HG02852 (cell line): ENCODE results near the gene CRIM1.
A peak's percentile ranks its signal among the peaks of the same experiment; 100 is the strongest.

ENCODE experiments used
- ATAC-seq: cut with Tn5 transposase; IDR thresholded peaks from one replicate; pipeline ENCODE4 v1.9.1; 2021; ENCODE audit warnings: mild to moderate bottlenecking, moderate library complexity; ENCODE audit not compliant: unreplicated experiment

The CRIM1 gene

DNA sequence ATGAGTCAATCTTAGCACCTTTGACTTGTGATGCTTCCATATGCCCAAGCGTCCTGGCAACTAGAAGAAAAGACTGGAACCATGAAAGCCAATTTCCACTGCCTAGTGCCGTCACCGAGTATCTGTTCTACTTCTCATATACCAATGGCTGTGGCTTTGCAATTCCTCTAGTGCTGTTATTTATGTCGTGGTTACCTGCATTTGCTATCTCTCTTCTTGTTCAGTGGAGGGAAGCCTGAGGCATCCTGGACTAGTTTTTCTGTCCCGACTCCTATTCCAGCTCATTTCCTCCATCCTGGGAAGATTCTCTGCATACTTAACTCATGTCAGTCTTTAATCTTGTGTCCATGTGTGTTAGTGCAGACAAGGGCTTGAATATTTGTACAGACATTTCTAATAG is 124.5 kb downstream of the CRIM1 start:
- ATAC-seq = no peak

DNA sequence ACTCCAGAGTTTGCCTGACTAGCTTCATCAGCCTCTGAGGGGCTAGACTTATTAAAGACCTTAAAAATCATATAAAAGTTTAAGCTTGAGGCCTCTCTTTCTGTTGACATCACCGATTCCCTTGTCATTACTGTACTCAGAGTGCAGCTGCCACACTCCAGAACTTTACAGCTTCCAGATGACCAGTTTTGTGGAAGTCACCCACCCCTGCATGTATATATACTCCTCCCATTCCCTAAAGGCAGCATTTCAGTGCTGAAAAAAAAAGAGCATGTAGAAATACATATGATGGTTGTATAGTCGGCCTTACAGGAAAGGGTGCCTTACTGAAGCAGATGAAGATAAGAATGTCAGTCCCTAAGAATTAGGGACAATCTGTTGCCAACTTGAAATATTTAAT is 125.1 kb downstream of the CRIM1 start:
- ATAC-seq = no peak

DNA sequence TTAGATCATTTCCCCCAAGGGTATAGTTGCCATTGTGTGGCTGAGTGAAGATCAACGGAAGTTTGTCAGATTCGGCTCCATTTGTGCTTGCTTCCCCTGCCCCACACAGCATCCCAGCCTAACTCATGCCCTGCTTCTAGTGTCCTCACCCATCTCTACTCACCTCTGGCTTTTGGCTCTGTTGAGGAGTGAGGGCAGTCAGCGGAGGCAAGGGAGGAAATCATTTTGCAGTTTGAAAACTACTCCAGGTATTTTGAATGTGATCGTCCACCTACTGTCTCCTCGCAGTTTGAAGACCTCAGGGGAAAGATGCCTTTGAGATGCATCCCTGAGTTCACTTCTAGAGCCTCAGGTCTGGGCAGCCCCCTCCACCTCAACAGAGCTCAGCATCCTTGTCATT is 126.1 kb downstream of the CRIM1 start:
- no peak for ATAC-seq

DNA sequence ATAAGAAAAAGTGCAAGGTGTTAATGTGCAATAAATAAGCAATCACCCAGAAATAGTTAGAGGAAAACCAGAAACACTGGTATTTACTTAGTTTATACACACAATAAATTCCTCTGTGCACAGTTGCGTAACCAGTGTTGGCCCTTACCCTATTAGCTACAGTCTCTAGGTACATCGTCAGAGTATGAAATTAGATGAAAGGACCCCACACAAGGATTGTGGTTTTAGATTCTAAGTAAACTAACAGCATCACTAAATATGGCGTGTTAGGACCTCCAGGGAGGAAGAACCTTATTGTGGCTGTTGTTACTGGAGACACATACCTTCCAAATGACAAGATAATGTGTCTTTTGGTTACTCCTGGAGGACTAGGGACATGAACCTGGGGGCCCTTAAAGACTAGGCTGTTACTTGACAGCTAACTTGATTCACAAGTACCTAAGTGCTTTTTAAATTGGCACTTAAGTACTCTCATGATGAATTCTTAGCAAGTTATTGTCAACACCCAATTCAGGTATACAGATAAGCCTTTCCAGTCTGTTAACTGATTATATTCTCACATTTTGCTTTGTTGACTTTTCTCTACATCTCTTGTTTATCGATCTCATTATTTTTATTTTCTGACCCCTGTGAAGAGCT is 127.1 kb downstream of the CRIM1 start:
- ATAC-seq = no peak

DNA sequence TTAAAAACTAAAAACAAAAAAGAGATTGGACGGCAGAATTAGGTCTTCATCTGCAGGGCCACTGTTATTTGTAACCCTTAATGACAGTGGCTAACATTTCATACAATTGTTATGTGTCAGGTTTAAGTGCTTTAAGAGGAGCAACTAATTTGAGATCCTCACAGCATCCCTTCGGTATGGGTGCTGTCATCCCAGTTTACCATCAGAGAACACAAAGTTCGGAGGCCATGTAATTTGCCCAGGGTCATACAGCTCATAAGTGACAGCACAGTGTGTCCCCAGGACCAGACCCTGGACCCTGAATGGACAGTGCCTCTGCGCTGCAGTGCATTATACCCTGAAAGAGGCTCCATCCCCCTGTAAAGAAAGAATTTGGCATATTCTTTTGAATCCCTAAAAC is 127.7 kb downstream of the CRIM1 start:
- ATAC-seq = no peak

DNA sequence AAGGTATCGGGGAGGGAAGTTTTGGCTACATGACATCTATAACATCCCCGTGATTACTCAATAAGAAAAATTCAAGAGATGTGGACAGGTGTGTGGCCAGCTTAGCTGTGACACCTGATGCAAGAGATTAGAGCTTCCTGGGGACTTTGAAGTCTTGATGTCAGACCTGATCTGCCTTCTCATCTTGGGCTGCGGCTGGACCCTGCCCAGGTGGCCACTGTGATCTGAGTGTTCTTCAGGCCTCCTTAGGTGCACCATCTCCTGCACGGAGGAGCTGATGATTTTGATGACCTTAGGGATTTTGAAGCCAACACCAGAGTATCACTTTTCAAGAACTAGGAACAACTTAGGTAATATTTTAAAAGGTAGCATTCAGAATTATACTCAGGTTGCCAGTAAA is 128.9 kb downstream of the CRIM1 start:
- no peak for ATAC-seq

DNA sequence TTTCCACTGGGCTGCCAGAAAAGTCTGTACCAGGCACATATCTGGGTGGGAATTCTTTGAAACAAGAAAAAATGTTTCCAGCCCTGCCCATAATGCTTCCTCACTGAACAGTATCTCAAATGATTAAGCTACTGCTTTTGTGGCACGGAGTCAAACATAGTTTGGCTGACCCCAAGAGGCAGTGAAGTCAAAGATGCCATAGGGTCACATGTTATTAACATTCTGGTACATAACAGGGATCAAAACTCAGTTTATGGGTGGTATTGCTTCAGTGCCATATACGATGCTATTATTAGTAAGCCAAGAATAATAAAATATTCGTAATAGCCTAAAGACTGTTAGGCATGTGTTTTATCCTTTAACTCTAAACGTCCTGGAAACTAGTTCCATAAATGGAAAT is 129.9 kb downstream of the CRIM1 start:
- ATAC-seq = no peak

DNA sequence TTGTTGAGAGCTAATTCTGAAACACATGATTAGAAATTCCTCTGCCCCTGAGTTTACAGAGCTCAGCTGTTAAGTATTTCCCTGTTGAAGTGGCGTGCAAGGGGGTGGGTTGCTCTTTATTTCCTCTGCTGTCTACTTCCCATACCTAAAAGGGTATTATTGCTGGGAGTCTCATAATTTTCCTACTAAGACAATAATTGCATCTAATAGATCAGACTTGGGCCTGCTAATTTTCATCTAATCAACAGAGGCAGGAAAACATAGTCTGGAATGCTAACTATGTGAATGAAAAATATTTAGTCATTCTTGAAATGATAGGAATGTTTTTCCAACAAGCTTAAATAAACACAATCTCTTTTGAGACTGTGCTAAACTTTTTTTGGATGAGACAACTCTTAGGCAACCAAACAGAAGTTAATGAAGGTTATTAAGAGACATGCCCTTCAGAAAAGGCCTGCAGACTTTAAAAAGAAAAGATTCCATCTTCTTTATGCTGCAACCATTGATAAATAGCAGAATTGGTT is 131.0 kb downstream of the CRIM1 start:
- no peak for ATAC-seq

DNA sequence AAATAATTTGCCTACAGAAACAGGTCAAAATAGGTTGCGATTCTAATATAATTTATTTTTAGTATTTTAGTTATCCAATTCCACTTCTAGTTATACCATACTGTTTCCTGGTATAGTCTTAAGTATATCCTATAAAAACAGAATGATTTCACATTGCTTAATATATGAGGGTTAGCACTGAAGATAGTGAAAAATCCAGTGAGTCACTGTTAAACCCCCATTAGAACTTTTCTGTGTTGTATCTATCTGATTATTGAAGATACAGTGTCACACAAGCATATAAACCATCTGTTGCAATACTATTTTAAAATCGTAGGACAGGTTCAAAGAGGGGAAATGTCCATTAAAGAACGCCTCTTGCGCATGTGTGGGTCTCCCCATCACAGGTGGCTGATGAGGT is 132.4 kb downstream of the CRIM1 start:
- no peak for ATAC-seq

DNA sequence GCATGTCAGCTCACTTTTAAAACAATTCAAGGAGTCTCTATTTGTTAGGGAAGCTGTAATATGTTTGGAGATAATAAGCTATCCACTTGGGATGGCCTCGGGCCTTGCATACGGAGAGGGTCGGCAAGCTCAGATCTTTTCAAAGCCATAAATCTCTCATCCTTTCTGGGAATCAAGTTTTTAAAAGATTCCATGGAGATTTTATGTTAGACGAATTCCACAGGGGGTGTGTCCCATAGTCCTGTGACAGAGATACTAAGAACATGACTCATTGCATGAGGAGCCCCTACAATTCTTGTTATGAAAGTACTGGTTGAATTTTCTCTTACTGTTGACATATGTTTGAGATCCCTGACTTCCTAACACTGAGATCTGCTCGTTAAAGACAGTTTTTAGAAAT is 133.7 kb downstream of the CRIM1 start:
- ATAC-seq = no peak

DNA sequence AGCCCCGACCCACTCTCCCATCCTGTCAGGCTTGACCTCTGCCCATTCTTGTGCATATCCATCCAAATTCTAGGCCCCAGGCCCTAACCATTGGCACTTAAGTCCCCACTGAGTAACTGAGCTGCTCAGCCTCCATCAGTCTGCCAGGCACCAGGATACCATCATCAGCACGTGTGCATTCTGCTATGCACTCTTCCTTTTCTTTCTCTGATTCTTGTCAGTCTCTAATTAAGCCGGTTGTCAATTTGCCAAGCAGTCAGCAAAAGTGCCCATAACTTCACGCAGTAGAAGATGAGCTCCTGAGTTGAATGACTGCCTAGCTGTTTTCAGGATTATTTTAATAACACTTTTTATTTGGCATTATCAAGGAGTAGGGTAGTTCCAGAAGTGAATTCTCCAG is 135.2 kb downstream of the CRIM1 start:
- ATAC-seq = no peak

DNA sequence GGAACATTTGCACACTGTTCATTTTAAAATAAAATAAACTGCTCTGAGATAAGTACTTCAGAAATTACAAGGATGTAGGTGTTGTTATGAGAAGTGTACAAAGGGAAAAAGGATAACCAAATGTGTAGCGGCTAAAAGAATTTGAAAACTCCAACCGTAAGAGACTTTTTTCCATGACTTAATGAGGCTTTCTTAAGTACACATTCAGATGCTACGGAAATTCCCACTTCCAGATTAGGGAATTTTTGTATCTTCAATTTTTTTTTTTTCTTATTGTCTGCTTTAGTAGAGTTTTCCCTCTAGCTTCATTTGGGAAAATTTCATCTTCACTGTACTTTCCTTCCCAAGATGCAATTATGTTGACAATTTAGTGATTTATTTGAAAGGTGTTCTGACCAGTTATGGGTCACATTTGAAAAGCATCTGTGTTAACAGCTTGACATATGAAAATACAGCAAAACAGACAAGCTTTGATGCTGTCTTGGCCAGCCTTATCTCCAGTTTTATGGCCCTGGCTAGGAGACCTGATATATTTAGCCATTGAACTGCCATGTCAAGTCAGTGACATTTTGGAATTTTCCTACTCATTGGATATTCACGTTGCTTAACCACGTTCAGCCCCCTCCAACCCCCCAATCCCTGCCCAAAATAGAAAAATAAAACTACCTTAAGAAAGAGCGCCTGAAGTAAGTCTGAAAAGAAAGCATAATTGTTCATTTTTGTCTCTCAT is 136.8 kb downstream of the CRIM1 start:
- no peak for ATAC-seq

DNA sequence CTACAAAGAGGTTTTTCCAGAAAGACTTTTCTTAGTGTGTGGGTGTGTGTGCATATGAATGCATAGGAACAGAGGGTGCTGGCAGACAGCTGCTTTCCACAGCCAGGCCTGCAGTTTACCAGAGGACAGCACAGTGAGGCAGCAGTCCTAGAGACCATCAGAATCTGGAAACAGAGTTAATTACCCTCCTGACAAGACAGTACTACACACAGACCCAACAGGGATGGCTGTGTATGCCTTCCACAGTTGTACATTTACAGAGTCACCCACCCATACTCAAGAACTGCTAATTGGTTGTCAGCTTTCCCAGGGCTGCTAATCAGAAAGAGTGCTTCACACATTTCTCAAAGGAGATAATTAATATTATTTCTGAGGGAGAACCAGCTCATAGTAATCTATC is 137.7 kb downstream of the CRIM1 start:
- no peak for ATAC-seq

DNA sequence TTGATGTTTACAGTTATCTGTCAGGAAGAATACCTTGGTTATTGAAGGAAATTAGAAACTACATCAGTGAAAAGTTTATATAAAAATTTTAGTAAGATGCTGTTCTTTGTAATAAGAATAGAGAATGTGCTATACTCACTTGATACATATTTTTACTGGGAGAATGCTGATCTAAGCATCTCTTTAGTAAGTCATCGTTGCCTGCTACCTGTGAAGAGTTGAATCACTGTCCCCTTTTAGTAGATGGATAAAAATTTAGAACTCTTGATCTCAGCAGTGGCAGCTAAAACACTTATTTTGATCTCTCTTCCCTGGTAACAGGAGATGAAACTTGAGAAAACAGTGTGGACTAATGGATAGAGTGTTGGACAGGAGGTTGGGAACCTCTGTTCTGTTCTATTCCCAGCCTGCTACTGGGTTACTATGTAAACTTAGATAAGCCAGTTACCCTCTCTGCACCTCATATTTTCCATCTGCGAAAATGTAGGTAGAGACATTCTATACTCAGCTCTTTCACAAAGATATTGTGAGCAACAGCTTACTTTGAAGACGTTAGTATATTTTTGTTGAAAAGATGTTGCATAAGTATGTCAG is 142.1 kb downstream of the CRIM1 start:
- no peak for ATAC-seq

DNA sequence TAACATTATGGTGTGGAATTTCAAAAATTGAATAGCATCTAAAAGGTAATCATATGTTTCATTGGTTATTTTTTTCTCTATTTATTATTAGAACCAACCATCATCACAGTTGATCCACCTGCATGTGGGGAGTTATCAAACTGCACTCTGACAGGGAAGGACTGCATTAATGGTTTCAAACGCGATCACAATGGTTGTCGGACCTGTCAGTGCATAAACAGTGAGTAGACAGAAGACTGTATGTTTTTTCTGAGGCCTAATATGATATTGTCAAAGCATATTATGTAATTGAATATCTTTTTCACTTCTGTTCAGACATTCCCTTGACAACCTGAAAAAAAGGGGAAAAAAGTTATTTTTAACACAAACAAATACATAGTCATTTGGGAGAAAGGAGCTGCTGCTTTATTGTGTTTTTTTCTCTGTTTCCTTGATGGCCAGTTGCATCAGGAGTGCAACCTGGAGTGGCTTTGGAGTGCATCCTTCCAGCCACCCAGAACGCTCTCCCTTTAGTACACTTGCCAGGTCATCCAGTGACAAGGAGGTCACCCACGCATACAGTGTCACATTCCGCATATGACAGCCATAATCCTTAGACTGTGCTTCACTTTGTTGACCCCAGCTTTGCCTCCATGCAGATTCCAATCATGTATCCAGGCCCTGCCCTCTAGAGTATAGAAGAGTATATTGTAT is 143.7 kb downstream of the CRIM1 start:
- ATAC-seq = no peak

DNA sequence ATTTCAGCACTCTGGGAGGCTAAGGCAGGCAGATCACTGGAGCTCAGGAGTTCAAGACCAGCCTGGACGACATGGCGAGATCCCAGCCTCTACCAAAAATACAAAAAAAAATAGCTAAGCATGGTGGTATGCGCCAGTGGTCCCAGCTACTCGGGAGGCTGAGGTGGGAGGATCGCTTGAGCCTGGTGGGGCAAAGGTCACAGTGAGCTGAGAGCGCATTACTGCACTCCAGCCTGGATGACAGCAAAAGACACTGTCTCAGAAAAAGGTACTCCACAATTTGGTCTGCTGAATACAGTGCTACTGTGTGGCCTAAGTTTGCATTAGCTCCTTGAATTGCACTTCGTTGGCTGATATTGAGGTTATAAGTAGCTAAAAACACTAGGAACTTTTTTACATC is 144.5 kb downstream of the CRIM1 start:
- no peak for ATAC-seq

DNA sequence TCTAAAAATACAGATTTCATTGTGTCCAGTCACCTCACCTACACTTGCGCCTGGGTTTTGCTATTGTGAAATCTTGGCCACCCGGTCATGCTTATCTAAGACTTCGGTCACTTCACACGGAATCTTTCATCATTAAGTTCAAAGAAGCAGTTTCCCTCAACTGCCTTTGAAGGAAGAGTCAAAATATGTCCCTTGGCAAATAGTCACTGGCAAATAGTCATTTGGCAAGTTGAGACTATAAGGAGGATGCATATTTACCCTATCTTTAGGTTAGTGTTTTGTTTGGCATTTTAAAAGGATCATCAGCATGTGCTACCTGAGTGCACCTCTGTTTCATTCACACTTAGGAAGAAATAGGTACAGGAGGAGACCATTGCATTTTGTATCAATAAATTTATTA is 146.5 kb downstream of the CRIM1 start:
- ATAC-seq = no peak

DNA sequence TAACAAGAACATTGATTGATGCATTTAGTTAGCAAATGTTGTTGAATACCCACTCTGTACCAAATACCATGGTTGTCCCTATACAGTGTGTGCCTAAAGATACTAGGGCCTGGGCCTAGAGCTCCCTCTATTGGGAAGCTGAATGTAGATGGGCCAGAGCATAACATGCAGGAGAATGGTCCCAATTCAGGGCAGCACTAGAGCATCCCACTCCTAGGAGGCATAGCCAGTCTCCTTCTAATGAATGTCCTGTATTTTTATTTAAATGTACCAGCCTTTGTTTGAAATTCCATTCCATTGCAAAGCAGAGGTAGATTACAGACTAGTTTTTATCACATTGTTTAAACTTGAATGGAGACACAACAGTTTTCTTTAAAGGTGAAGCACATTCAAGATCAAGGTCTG is 151.8 kb downstream of the CRIM1 start:
- peak; percentile 92 for ATAC-seq

DNA sequence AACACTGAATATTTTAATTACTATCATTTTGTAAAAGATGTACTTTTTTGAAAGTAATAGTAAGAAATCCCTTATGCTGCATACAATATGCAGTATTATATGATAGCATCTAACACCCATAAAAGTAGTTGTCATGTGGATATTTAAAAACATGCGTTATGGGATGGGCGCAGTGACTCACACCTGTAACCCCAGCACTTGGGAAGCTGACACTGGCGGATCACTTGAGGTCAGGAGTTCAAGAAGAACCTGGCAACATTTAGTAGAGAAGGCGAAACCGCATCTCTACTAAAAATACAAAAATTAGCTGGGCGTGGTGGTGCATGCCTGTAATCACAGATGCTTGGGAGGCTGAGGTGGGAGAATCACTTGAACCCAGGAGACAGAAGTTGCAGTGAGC is 153.5 kb downstream of the CRIM1 start:
- ATAC-seq = no peak

DNA sequence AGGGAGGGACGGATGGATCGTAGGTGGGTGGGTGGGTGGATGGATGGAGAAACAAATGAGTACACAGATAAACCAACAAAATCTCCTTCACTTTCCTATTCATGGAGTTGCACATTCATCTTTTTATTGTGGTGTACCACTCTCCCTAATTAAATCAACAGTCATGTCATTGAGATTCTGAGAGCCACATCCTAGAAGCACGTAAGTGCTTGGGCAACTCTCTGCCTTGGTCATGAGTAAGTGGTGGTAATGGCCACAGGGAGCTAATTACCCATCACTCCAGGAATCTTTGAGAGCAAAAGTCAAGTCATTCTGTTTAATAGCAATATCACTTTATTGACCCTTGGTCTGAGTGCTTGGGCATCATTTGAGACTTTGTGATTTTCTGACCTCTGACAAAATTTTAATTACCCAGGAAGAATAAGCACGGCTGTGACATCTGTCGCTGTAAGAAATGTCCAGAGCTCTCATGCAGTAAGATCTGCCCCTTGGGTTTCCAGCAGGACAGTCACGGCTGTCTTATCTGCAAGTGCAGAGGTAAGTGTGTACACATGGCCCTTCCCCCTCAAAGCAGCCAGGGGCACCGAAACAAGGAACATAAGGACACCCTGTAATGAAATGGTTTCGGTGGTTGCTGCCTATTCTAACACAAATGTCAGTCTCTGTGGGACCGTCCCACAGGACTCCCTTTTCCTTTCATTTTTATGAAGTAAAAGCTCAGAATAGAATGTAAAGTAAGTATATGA is 156.5 kb downstream of the CRIM1 start:
- no peak for ATAC-seq

DNA sequence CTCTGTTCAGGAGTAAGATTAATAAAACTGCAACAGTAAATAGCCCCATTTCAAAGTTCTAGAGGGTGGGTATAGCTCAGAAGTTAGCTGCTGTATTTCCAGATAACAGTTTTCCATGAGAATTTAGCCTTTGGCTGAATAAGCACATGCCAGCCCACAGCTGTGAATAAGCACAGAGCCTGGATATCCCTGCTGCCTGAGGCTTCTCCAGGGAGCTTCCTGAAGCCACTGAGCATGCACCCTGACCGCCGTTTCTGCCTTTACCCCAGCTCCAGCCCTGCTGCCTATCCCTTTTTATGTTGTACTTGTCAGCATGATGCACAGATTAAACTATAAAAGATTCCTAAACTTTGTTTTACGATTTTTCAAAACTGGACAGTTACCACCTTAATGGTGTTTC is 157.1 kb downstream of the CRIM1 start:
- no peak for ATAC-seq
